Activated naive CD8-positive, alpha-beta T cell treated with anti-CD3 and anti-CD28 coated beads for 36 hours (primary cell): ENCODE measurements around the gene FILIP1. TPM values are rescaled to one million over a fixed set of nuclear protein-coding genes. Genes with fewer than 3 reads are reported as not detected.

Experiments
- DNase-seq: peaks from one replicate; pipeline ENCODE4 v3.0.0; 2021
- H3K27ac Mint-ChIP-seq: one replicate; pipeline ENCODE4 v1.8.0; 2022; ENCODE audit warnings: mild to moderate bottlenecking, moderate library complexity, mixed read lengths
- H3K27me3 Mint-ChIP-seq: one replicate; pipeline ENCODE4 v1.8.0; 2022; ENCODE audit warnings: mild to moderate bottlenecking, mixed read lengths
- H3K36me3 Mint-ChIP-seq: one replicate; pipeline ENCODE4 v1.8.0; 2021; ENCODE audit warnings: mild to moderate bottlenecking, mixed read lengths
- H3K4me1 Mint-ChIP-seq: one replicate; pipeline ENCODE4 v1.8.0; 2021; ENCODE audit warnings: mixed read lengths
- H3K4me3 Mint-ChIP-seq: one replicate; pipeline ENCODE4 v1.8.0; 2022; ENCODE audit warnings: mild to moderate bottlenecking, moderate library complexity, mixed read lengths
- H3K9me3 Mint-ChIP-seq: one replicate; pipeline ENCODE4 v1.8.0; 2022; ENCODE audit warnings: mixed read lengths
- total RNA-seq, 2 experiments: library from RNA; stranded (reverse); gene quantifications; one replicate each; pipeline ENCODE4 v1.2.3, GENCODE V29; 2021

The FILIP1 gene
- total RNA-seq, 2 experiments from 2014 or later: not detected

DNA sequence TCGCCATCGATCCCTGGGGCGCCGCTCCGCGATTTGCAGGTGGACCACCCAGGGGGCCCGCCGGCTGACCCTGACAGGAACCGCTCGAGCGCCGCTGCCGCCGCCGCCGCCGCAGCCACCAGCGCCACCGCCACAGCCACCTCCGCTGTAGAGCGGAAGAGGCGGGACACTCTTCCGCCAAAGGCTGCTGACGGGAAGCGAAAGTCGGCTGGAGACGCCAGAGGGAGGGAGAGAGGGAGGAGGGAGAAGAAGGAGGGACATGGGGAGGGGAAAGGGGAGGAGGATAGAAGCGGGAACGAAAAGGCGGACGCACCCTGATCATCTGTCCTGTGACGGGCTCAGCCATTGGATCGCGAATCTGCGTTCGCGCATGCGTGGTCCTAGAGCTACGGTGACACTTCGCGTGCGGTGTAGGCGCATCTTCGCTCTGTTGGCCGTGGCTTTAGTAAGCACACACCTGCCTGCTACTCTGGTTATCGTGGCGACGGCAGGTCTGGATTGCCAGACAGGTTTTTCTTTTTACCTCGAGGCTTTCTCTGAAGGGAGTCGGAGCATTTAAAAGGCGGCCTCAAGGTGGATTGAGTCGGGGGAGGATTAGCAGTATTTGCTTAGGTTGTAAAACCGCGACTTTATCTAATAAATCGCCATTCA is 208.8 kb downstream of the FILIP1 start, which contains the start of gene TMEM30A:
TMEM30A (minus strand) TSS at position 161 of the 651 bp plus-strand sequence; CDS start at position 7, 154 bp downstream.
- no peak within 1 kb of the TSS for H3K4me3 Mint-ChIP-seq
- H3K36me3 Mint-ChIP-seq: peaks cover 16% of the 10 kb centered on the region
- DNase-seq: peak; percentile 96
- H3K9me3 Mint-ChIP-seq: no peaks in the 10 kb centered on the region
- no peaks in the 10 kb centered on the region for H3K27me3 Mint-ChIP-seq
- H3K4me1 Mint-ChIP-seq: peaks cover 43% of the 10 kb centered on the region
- no peak within 1 kb of the TSS for H3K27ac Mint-ChIP-seq

DNA sequence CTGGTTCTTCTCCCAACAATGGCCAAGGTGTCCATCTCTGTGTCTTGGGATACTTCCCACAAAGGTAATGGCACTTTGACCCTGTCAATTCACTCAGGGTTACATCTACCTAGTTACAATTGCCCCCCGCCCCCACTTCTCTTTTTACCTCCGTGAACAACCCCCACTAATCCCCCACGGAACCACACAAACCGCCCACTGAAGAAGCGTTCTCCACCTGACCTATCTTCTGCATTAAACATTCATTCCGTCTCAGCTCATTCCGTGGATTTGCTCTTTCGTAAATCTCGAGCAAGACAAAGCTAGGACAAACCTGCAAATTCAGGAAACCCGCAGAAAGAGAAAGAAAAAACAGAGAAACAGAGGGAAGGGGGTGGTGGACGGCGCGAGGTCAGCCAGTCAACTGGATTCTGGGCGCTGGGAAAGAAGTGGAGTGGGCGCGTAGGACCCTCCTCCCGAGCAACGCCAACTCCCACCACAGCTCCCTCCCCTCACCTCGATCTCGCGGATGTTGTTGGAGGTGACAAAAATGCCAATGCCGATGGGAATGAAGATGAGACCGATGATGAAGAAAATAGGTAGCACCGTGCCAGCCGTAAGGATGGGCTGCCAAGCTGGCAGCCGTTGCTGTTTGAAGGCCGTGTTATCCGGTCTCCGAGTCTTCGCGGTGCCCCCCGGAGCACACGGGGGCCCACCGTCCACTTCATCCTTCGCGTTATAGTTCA is 209.5 kb downstream of the FILIP1 start:
- H3K27me3 Mint-ChIP-seq: no peaks in the 10 kb centered on the region
- H3K4me3 Mint-ChIP-seq: no peak overlapping the region
- peaks cover 47% of the 10 kb centered on the region for H3K4me1 Mint-ChIP-seq
- no peak overlapping the region for H3K27ac Mint-ChIP-seq
- DNase-seq: no peak
- H3K9me3 Mint-ChIP-seq: no peaks in the 10 kb centered on the region
- peaks cover 14% of the 10 kb centered on the region for H3K36me3 Mint-ChIP-seq

DNA sequence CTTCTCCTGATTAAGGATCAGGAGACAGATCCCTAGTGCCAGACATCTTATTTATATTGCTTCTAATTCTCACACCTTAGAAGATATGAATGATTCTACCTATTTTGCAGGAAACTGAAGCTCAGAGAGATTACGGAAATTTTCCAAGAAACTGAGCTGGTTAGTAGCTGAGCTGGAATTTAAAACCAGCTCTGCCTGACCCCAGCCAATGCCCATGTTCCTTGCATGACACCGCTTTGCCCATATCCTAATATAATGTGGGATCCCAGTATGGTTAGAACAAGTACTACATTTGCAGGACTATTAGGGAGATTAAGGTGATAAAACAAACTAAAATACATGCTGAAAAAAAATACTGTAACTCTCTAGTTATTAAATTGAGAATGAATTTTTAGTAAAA is 210.9 kb downstream of the FILIP1 start:
- H3K27ac Mint-ChIP-seq: peak overlapping the region; percentile 55
- no peaks in the 10 kb centered on the region for H3K9me3 Mint-ChIP-seq
- peak overlapping the region; percentile 72 for H3K4me3 Mint-ChIP-seq
- H3K36me3 Mint-ChIP-seq: peaks cover 18% of the 10 kb centered on the region
- H3K4me1 Mint-ChIP-seq: peaks cover 47% of the 10 kb centered on the region
- DNase-seq: no peak
- H3K27me3 Mint-ChIP-seq: no peaks in the 10 kb centered on the region

DNA sequence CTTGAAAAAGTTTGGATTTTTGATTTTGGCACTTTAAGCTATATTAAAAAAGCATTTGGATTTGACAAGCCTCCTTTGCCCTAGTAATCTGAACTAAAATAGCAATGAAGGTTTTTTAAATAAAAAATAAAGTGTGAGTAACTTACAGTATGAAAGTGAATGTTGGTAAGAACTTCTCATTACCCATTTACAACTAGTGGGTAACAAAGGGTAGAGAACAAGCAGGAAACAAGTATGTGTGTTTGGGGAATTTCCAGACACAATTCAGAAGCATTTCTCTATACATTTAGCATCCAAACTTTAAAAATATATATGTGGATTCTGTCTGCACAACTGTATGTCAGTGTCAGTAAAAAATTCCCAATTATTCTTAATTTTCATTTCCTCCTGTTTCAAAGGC is 211.9 kb downstream of the FILIP1 start:
- peaks cover 15% of the 10 kb centered on the region for H3K36me3 Mint-ChIP-seq
- H3K27me3 Mint-ChIP-seq: no peaks in the 10 kb centered on the region
- peaks cover 41% of the 10 kb centered on the region for H3K4me1 Mint-ChIP-seq
- peak overlapping the region; percentile 70 for H3K27ac Mint-ChIP-seq
- H3K9me3 Mint-ChIP-seq: no peaks in the 10 kb centered on the region
- peak overlapping the region; percentile 68 for H3K4me3 Mint-ChIP-seq
- DNase-seq: no peak

DNA sequence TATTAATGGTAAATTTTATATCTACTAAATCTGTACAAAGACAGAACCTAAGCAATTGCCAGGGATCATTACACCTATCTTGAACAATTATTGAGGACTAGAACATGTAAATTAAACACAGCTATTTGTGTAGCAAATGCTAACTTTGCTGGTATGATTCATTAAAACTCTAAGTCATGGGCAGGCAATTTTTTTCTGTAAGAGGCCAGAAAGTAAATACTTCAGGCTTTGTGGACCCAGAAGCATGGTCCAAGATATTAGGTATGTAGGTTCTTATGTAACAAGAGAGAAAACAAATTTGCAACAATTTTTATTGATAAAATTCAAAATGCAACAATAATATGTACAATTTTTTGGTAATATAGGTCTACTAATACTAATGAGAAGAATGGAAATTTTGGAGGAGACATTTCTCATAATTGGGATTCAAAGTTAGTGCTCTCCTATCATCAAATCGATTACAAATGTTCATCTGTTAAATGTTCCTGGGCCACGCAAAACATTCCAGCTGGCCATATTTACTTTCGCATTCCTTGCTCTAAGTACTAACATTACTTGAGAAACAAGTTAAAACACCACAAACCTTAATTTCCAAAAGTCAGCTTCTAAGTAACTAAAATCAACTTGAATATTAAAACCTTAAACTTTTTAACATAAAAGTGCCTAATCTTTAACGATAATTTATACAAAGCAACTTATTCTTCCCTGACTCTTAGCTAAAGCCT is 213.3 kb downstream of the FILIP1 start:
- no peak for DNase-seq
- Mint-ChIP-seq H3K36me3 (peaks cover 23% of the 10 kb centered on the region), H3K4me3 (no peak overlapping the region), H3K27me3 (no peaks in the 10 kb centered on the region), H3K27ac (peak overlapping the region; percentile 21), H3K9me3 (peaks cover 1% of the 10 kb centered on the region), H3K4me1 (peaks cover 49% of the 10 kb centered on the region)

DNA sequence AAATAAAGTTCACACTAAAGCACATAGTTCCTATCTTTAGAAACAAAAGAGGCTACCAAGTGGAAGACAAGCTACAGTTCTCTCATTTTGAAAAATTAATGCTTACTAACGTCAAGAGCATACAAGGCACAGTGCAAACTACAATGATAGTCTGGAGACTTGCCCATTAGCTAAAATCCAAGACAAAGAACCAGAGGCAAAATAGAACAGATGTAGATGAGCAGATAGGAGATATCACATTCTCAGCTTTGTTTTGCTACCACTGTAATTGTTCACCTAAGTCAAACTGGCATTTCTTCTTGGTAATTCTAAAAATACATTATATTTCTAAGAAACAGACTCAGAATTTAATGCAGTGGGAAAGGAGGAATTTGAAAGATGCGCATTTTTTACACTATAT is 214.2 kb downstream of the FILIP1 start:
- Mint-ChIP-seq H3K27ac (no peak overlapping the region), H3K4me1 (peaks cover 53% of the 10 kb centered on the region), H3K9me3 (peaks cover 5% of the 10 kb centered on the region), H3K27me3 (no peaks in the 10 kb centered on the region), H3K36me3 (peaks cover 31% of the 10 kb centered on the region), H3K4me3 (peak overlapping the region; percentile 36)
- no peak for DNase-seq

DNA sequence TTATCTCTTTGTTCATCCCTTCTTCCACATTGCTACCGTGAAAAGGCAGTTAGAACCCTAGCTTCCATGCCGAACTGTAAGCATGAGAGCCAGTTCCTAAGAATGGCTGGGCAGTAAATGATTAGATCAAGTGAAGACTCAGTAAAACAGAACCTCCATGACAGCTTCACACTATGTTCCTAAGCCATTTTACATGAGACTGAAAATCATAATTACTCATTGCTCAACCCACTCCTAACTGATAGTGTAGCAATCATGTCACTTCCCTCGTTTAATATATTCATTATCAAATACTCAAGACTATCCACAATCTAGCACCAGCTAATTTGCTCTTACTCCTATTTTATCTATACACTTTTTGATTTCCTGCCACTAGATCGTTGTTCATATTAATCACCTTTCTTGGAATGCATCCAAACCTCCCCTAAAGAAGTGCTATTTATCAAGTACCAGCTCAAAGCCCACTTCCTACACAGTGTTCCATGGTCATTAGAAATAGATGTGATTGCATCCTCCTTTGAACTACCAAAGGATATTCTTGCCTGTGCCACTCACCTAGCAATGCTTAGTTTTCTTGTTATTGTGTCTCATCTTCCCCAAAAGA is 215.0 kb downstream of the FILIP1 start:
- Mint-ChIP-seq H3K9me3 (peaks cover 5% of the 10 kb centered on the region), H3K4me1 (peaks cover 60% of the 10 kb centered on the region), H3K27ac (peak overlapping the region; percentile 11), H3K36me3 (peaks cover 39% of the 10 kb centered on the region), H3K4me3 (peak overlapping the region; percentile 1), H3K27me3 (no peaks in the 10 kb centered on the region)
- DNase-seq: no peak

DNA sequence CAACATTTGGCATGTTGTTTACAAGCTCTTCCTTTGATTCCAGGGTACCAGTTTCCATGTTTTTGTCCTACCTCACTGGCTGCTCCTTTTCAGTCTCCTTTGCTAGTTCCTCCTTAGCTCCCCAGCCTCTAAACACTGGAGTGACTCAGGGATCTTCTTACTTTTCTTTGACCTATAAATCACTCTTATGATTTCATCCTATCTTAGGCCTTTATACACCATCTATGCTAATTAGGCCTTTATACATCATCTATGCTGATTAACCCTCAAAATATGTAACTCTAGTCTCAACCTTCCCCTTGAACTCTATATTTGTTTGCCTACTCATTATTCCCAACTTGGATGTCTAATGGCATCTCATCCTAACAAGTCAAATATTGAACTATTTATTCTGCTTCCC is 218.5 kb downstream of the FILIP1 start:
- no peaks in the 10 kb centered on the region for H3K27me3 Mint-ChIP-seq
- H3K4me1 Mint-ChIP-seq: peaks cover 66% of the 10 kb centered on the region
- H3K4me3 Mint-ChIP-seq: no peak overlapping the region
- H3K9me3 Mint-ChIP-seq: peaks cover 10% of the 10 kb centered on the region
- H3K36me3 Mint-ChIP-seq: peaks cover 63% of the 10 kb centered on the region
- DNase-seq: no peak
- peak overlapping the region; percentile 25 for H3K27ac Mint-ChIP-seq

DNA sequence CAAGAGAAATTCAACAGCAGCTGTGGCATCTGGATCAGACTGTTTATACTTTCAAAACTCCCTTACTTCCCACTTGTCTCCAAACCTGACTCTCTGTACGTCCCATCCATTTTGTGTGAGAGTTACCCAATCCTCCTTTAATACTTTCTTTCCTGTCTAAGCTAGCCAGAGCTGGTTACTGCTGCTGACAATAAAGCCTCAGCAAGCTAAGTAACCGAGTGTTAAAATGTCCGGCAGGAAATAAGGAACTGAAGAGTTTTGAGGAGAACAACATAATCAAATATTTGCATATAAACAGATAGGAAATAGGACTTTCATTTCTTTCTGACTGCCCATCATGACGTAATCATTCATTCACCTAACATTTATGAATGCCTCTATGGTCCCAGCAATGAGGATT is 220.6 kb downstream of the FILIP1 start:
- no peak for DNase-seq
- no peaks in the 10 kb centered on the region for H3K27me3 Mint-ChIP-seq
- peaks cover 56% of the 10 kb centered on the region for H3K36me3 Mint-ChIP-seq
- peaks cover 56% of the 10 kb centered on the region for H3K4me1 Mint-ChIP-seq
- H3K27ac Mint-ChIP-seq: no peak overlapping the region
- peaks cover 10% of the 10 kb centered on the region for H3K9me3 Mint-ChIP-seq
- H3K4me3 Mint-ChIP-seq: no peak overlapping the region

DNA sequence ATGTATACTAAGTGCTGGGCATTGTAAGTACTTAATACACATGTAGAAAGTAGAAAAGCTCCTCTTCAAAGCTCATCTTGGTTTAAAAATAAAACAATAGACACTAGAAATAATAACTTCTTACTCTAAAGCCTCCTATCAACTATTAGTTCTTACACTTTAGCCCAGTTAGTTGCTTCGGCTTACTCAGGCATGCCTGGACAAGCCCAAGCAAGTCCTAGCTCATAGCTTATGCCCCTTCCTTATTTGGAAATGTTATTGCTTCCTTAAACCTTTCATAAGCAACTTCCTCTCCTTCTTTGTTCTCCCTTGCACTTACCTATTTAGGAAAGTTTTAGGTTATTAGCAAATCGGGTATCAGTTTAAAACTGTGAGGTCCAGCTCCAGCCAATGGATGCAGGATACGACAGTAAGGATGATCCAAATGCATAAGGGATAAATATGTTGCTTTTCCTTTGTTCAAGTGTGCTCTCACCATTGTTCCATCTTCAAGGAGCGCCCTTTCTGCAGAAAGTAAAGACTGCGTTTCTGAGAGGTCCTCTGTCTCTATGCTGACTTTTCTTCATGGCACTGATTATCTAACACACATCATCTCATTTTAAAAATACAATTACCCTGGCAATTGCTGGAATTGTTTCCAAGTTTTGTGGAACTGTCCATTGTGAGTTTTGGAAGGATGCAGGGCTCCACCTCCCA is 221.3 kb downstream of the FILIP1 start:
- Mint-ChIP-seq H3K4me1 (peaks cover 61% of the 10 kb centered on the region), H3K9me3 (peaks cover 10% of the 10 kb centered on the region), H3K27me3 (no peaks in the 10 kb centered on the region), H3K27ac (peak overlapping the region; percentile 54), H3K36me3 (peaks cover 56% of the 10 kb centered on the region), H3K4me3 (no peak overlapping the region)
- no peak for DNase-seq

DNA sequence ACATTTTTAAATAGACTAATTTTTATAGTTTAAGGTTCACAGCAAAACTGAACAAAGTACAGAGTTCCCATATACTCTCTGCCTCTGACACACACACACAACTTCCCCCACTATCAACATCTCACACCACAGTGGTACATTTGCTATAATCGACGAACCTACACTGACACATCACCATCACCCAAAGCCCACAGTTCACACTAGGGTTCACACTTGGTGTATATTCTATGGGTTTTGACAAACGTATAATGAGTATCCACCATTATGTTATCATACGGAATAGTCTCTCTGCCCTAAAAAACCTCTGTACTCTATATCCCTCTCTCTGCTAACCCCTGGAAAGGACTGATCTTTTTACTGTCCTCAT is 224.6 kb downstream of the FILIP1 start:
- no peak for DNase-seq
- no peak overlapping the region for H3K4me3 Mint-ChIP-seq
- H3K4me1 Mint-ChIP-seq: peaks cover 39% of the 10 kb centered on the region
- no peaks in the 10 kb centered on the region for H3K27me3 Mint-ChIP-seq
- peaks cover 32% of the 10 kb centered on the region for H3K36me3 Mint-ChIP-seq
- peaks cover 5% of the 10 kb centered on the region for H3K9me3 Mint-ChIP-seq
- H3K27ac Mint-ChIP-seq: no peak overlapping the region

DNA sequence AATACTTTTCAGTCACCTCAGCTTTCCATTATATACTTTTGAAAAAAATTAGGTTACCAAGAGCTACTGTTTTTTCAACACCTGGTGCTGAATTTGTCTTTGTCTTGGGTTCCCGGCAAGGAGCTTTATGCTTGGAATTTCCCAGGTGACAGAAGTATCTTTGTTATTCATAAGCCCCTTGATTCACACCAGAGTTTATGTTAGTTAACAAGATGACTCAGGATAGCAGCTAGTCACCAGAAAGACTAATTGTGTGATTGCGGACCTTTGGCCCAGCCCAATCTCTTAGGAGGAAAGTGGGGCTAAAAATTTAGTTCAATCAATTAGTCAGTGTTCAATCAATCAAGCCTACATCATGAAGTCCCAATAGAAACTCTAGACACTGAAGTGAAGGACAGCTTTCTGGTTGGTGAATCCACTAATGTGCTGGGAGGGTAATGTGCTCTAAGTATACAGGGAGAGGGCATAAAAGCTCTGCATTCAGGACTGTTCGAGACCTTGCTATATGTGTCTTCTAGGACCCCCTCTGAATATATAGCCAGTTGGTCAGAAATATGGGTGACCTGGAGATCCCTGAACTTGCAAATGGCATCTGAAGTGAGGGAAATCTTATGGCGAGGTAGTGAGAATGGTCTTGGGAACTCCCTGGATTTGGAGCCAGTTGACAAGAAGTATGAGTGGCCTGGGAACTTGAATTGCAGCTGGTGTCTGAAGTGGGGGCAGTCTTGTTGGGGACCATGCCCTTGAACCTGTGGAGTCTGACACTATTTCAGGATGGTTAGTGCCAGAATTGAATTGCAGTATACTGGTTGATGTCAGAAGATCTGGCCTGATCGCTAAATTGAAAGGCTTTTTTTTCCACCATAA is 225.2 kb downstream of the FILIP1 start:
- Mint-ChIP-seq H3K36me3 (peaks cover 29% of the 10 kb centered on the region), H3K4me1 (peaks cover 36% of the 10 kb centered on the region), H3K27ac (peak overlapping the region; percentile 3), H3K9me3 (peaks cover 5% of the 10 kb centered on the region), H3K4me3 (no peak overlapping the region), H3K27me3 (no peaks in the 10 kb centered on the region)
- no peak for DNase-seq

DNA sequence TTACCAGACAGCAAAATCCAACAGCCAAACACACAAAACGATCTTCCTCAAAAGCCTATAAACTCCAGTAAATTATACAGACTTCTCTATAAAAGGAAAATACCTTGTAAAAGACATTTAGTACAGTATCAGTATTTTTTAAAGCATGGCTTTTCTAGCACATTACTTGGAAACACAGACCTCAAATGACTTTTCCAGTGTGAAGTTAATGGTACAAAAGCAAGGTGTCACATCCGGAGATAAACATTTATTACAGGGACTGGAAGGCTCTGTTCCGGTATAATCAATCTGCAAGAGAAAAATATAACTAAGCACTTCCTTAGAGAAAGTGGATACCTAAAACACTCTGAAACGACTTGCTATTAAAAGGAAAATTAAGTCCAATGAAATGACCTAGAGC is 226.1 kb downstream of the FILIP1 start:
- peaks cover 24% of the 10 kb centered on the region for H3K36me3 Mint-ChIP-seq

More for the DNA sequence above, 226.1 kb downstream of the FILIP1 start:
- Mint-ChIP-seq H3K4me3 (no peak overlapping the region), H3K4me1 (peaks cover 31% of the 10 kb centered on the region), H3K9me3 (peaks cover 2% of the 10 kb centered on the region), H3K27me3 (no peaks in the 10 kb centered on the region), H3K27ac (no peak overlapping the region)
- DNase-seq: no peak
